Thyroid gland (tissue), 4 donors: ENCODE measurements around the gene RIBC2. TPM values are rescaled to one million over a fixed set of nuclear protein-coding genes. Genes with fewer than 3 reads are reported as not detected.

Experiments
- DNase-seq, 2 donors: peaks; one replicate each; pipeline ENCODE4 v3.0.0-alpha.2; 2019
- H3K27ac ChIP-seq, 3 donors: fragments of 200-600 bp; sonication (generic); 1 replicate in 2 of 3; 2 replicates in 1 of 3; pipeline ENCODE4 v1.5.1; 2016 to 2019; ENCODE audit warnings: mild to moderate bottlenecking in 1 of 3, moderate library complexity in 1 of 3
- H3K27me3 ChIP-seq: fragments of 200-600 bp; sonication (generic); one replicate; pipeline ENCODE4 v1.5.1; 2019
- H3K36me3 ChIP-seq, 2 donors: fragments of 200-600 bp; sonication (generic); one replicate each; pipeline ENCODE4 v1.5.1; 2016 to 2019
- H3K4me1 ChIP-seq, 2 donors: fragments of 200-600 bp; sonication (generic); one replicate each; pipeline ENCODE4 v1.5.1; 2017 to 2019
- H3K4me3 ChIP-seq, 3 donors: fragments of 200-600 bp; sonication (generic); replicated peaks in 1 of 3; 1 replicate in 2 of 3; 2 replicates in 1 of 3; pipeline ENCODE4 v1.5.1; 2016; ENCODE audit warnings: mild to moderate bottlenecking in 1 of 3
- H3K9me3 ChIP-seq: fragments of 200-600 bp; sonication (generic); one replicate; pipeline ENCODE4 v1.5.1; 2017
- CTCF ChIP-seq, 6 experiments: fragments of 200-600 bp in 3 of 6; fragments of 450-650 bp in 3 of 6; sonication (generic) in 3 of 6; IDR thresholded peaks; one replicate each; pipeline ENCODE4 v1.5.1; 2016 to 2019; ENCODE audit warnings: antibody characterized with exemption in 6 of 6, mild to moderate bottlenecking in 2 of 6, inconsistent platforms in 1 of 6, moderate library complexity in 1 of 6
- POLR2A ChIP-seq, 2 donors: fragments of 450-650 bp; IDR thresholded peaks; one replicate each; pipeline ENCODE4 v1.6.1; 2017; ENCODE audit warnings: antibody characterized with exemption in 2 of 2, mild to moderate bottlenecking in 2 of 2, moderate library complexity in 1 of 2
- whole genome bisulfite sequencing, 2 donors: methylation state at CpG; one replicate each; pipeline ENCODE4 v1.1.5; 2017; 5-methylcytosine and 5-hydroxymethylcytosine counted together
- intact Hi-C: fragments of 100-400 bp; cut with DNase I; formaldehyde crosslinking; loops from one replicate; pipeline ENCODE4 v1.15.1; 2023
- total RNA-seq, 4 donors: library from RNA; depleted of rRNA; stranded (reverse); fragments of >200 nt; gene quantifications; one replicate each; pipeline ENCODE4 v1.2.3, GENCODE V29; 2016

The RIBC2 gene
- total RNA-seq, 4 donors from 2014 or later = 0.45 to 4.2 TPM; not detected in 2

- no peak for DNase-seq
These were observed 32.1 kb upstream of the RIBC2 start for GRCh38 chr22:45381348-45381747.

GRCh38 chr22:45389546-45389945 lies 23.9 kb upstream of the RIBC2 start:
- 86 to 91% methylated on average over 3 of the region's 3 CpGs for WGBS, 2 donors
- no peak for TF ChIP-seq CTCF (IDR thresholded peaks at IDR 0.05)
- Histone ChIP-seq H3K27ac (no peak overlapping the region), H3K9me3 (no peaks in the 10 kb centered on the region), H3K4me1 (no peaks in the 10 kb centered on the region), H3K27me3 (no peaks in the 10 kb centered on the region), H3K36me3 (no peaks in the 10 kb centered on the region), H3K4me3 (no peak overlapping the region)
- no peak for DNase-seq
- intact Hi-C loops = no loop called here

More at GRCh38 chr22:45381348-45381747, 32.1 kb upstream of the RIBC2 start:
- Histone ChIP-seq H3K36me3 (no peaks in the 10 kb centered on the region), H3K9me3 (no peaks in the 10 kb centered on the region), H3K27ac (no peak overlapping the region), H3K4me1 (no peaks in the 10 kb centered on the region), H3K27me3 (no peaks in the 10 kb centered on the region), H3K4me3 (no peak overlapping the region)
- intact Hi-C loops = no loop called here
- WGBS, 2 donors = 88 to 92% methylated on average over 2 of the region's 2 CpGs
- TF ChIP-seq POLR2A (IDR thresholded peaks at IDR 0.05) (no peak), CTCF (IDR thresholded peaks at IDR 0.05) (no peak)

- 83 to 90% methylated on average over 5 of the region's 5 CpGs for WGBS, 2 donors
- DNase-seq = no peak
These were observed 15.7 kb upstream of the RIBC2 start for GRCh38 chr22:45397806-45398205.

GRCh38 chr22:45398214-45398613 lies 15.3 kb upstream of the RIBC2 start:
- intact Hi-C loops = no loop called here
- TF ChIP-seq POLR2A (IDR thresholded peaks at IDR 0.05) = no peak
- no peak for TF ChIP-seq CTCF (IDR thresholded peaks at IDR 0.05)
- Histone ChIP-seq H3K9me3 (no peaks in the 10 kb centered on the region), H3K4me1 (no peaks in the 10 kb centered on the region), H3K36me3 (no peaks in the 10 kb centered on the region), H3K27ac (no peak overlapping the region), H3K4me3 (no peak overlapping the region), H3K27me3 (no peaks in the 10 kb centered on the region)
- 95 to 100% methylated on average over 3 to 10 of the region's 13 CpGs for WGBS, 2 donors
- no peak for DNase-seq

More at GRCh38 chr22:45397806-45398205, 15.7 kb upstream of the RIBC2 start:
- H3K36me3 ChIP-seq = no peaks in the 10 kb centered on the region
- H3K9me3 ChIP-seq = no peaks in the 10 kb centered on the region
- H3K4me3 ChIP-seq = no peak overlapping the region
- H3K4me1 ChIP-seq = no peaks in the 10 kb centered on the region
- intact Hi-C loops = no loop called here
- H3K27ac ChIP-seq = no peak overlapping the region
- no peak for TF ChIP-seq CTCF (IDR thresholded peaks at IDR 0.05)
- no peak for TF ChIP-seq POLR2A (IDR thresholded peaks at IDR 0.05)
- H3K27me3 ChIP-seq = no peaks in the 10 kb centered on the region

- intact Hi-C loops = no loop called here
- no peaks in the 10 kb centered on the region for H3K36me3 ChIP-seq
- no peaks in the 10 kb centered on the region for H3K4me1 ChIP-seq
- no peak overlapping the region for H3K27ac ChIP-seq
- no peak for DNase-seq
- TF ChIP-seq CTCF (IDR thresholded peaks at IDR 0.05) = no peak
- TF ChIP-seq POLR2A (IDR thresholded peaks at IDR 0.05) = no peak
- WGBS, 2 donors = 88 to 89% methylated on average over 5 of the region's 5 CpGs
- no peaks in the 10 kb centered on the region for H3K27me3 ChIP-seq
- H3K4me3 ChIP-seq = no peak overlapping the region
- no peaks in the 10 kb centered on the region for H3K9me3 ChIP-seq
These were observed 13.6 kb upstream of the RIBC2 start for GRCh38 chr22:45399712-45400445.
